Calu3 (cell line): ENCODE results near the gene TSPAN31. TPM values are rescaled to one million over a fixed set of nuclear protein-coding genes. Genes with fewer than 3 reads are reported as not detected.

Source experiments
- BruUV-seq: library from RNA; stranded (reverse); fragments of 400-500 nt; replicated peaks from 2 replicates; lab custom pipeline; 2021; lab: Mats Ljungman, UMichigan
- CTCF ChIA-PET: fragments of 300-600 bp; sonication (Branson Sonifier 250); formaldehyde crosslinking; loops from one replicate; lab custom pipeline; 2022; ENCODE audit warnings: antibody characterized with exemption; lab: Charles Lee
- DNase-seq: peaks from one replicate; pipeline ENCODE4 v3.0.0; 2022
- H3K27ac Mint-ChIP-seq: one replicate; pipeline ENCODE4 v1.8.0; 2022; ENCODE audit warnings: mixed read lengths; ENCODE audit not compliant: unreplicated experiment
- H3K27me3 Mint-ChIP-seq: one replicate; pipeline ENCODE4 v1.8.0; 2022; ENCODE audit warnings: mixed read lengths; ENCODE audit not compliant: unreplicated experiment
- H3K36me3 Mint-ChIP-seq: one replicate; pipeline ENCODE4 v1.8.0; 2022; ENCODE audit warnings: mild to moderate bottlenecking, moderate library complexity, mixed read lengths; ENCODE audit not compliant: insufficient read depth, unreplicated experiment
- H3K4me1 Mint-ChIP-seq: one replicate; pipeline ENCODE4 v1.8.0; 2022; ENCODE audit warnings: mild to moderate bottlenecking, low read depth, mixed read lengths; ENCODE audit not compliant: unreplicated experiment
- H3K4me3 Mint-ChIP-seq: one replicate; pipeline ENCODE4 v1.8.0; 2022; ENCODE audit warnings: mild to moderate bottlenecking, low read depth, moderate library complexity, mixed read lengths; ENCODE audit not compliant: unreplicated experiment
- H3K9me3 Mint-ChIP-seq: one replicate; pipeline ENCODE4 v1.8.0; 2022; ENCODE audit warnings: low read depth, mixed read lengths; ENCODE audit not compliant: unreplicated experiment
- intact Hi-C: fragments of 100-400 bp; cut with micrococcal nuclease; formaldehyde crosslinking; loops from one replicate; pipeline ENCODE4 v1.10.0; 2022; ENCODE audit not compliant: unreplicated experiment
- total RNA-seq: library from RNA; stranded (reverse); gene quantifications from 2 replicates; pipeline ENCODE4 v1.2.3, GENCODE V29; 2022
- TF ChIP-seq, protein P1 (sequence below): fragments of 200-600 bp; IDR thresholded peaks from one replicate; pipeline ENCODE4 v1.8.0; 2022; ENCODE audit warnings: antibody characterized with exemption; ENCODE audit not compliant: unreplicated experiment

The TSPAN31 gene
- total RNA-seq, 1 experiment from 2014 or later, result 40.2 TPM

DNA sequence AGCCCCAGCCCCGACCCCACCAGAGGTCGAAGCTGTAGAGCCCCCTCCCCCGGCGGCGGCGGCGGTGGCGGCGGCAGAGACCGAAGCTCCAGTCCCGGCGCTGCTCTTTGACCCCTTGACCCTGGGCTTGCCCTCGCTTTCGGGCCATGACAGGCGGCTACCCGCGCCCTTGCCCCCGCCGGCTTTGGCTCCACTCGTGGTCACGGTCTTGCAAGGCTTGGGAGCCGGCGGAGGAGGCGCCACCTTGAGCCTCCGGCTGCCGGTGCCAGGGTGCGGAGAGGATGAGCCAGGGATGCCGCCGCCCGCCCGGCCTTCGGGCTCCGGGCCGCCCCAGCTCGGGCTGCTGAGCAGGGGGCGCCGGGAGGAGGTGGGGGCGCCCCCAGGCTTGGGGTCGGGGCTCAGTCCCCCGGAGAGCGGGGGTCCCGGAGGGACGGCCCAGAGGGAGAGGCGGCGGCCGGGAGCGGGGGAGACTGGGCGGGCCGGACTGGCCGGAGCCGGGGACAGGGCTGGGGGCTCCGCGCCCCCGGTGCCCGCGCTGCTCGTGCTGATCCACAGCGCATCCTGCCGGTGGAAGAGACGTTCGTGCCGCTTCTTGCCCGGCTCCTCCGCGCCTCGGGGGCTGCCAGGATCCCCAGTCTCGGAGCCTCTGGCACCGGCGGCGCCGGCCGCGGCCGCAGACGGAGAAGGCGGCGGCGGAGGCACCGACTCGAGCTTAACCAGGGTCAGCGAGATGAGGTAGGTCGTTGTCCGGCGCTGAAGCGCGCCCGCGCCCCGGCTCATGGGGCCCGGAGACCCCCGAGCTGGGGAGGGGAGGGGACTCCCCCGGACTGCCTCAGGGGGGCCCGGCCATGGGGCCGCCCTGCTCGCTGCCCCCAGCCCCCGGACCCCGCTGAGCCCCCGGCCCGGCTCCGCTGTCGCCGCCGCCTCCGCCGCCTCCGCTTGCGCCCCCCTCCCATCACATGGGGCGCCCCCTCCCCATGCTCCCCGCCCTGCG lies 7.1 kb upstream of the TSPAN31 start:
- CTCF ChIA-PET, result no interaction called here
- TF ChIP-seq, protein P1, sequence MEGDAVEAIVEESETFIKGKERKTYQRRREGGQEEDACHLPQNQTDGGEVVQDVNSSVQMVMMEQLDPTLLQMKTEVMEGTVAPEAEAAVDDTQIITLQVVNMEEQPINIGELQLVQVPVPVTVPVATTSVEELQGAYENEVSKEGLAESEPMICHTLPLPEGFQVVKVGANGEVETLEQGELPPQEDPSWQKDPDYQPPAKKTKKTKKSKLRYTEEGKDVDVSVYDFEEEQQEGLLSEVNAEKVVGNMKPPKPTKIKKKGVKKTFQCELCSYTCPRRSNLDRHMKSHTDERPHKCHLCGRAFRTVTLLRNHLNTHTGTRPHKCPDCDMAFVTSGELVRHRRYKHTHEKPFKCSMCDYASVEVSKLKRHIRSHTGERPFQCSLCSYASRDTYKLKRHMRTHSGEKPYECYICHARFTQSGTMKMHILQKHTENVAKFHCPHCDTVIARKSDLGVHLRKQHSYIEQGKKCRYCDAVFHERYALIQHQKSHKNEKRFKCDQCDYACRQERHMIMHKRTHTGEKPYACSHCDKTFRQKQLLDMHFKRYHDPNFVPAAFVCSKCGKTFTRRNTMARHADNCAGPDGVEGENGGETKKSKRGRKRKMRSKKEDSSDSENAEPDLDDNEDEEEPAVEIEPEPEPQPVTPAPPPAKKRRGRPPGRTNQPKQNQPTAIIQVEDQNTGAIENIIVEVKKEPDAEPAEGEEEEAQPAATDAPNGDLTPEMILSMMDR, result no peak
- Mint-ChIP-seq H3K27me3 (peaks cover 90% of the 10 kb centered on the region), H3K27ac (no peak overlapping the region), H3K9me3 (no peaks in the 10 kb centered on the region), H3K4me3 (no peak overlapping the region), H3K36me3 (no peaks in the 10 kb centered on the region), H3K4me1 (peaks cover 35% of the 10 kb centered on the region)
- DNase-seq, result no peak
- BruUV-seq, result no TSS peak
- intact Hi-C loops, result loop anchor here (2.0 kb wide), 1 partner anchor 155 kb away; no protein-coding TSS in a partner anchor

DNA sequence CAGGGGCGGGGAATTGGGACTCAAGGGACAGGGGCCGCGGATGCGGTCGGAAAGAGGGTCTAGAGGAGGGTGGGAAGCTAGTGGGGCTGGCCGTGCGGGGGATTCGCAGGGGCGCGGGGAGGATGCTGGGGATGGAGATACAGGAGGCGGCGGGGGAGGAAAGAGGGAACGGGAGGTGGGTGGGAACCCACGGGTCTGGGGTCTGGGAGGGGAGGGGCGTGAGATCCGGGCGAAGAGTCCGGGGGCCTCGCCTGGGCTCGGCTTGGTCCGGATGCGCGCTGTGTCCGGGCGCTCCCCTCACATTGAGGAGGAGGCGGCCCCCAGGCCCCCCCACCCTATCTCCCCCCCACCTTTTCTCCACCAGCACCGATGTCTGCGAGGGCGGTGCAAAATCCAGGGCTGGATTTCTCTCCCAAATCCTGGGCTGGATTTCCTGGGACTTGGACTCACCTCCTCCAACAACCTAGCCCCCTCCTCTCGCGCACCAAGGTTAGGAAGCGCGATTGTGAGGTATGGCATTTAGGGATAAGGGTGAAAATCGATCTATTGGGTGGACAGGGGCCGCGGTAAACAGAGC lies 6.1 kb upstream of the TSPAN31 start, which contains the start of gene AGAP2:
Gene AGAP2, minus strand, starts transcription at position 82 of the 577 bp plus-strand sequence. CDS start 496 bp downstream, outside the sequence.
- TF ChIP-seq, protein P1, result no peak
- no peak within 1 kb of the TSS for H3K27ac Mint-ChIP-seq
- H3K9me3 Mint-ChIP-seq, result no peaks in the 10 kb centered on the region
- CTCF ChIA-PET, result interaction anchor here (0.6 kb wide), 1 partner anchor 58 kb away, joined by 3 read pairs; no protein-coding TSS in a partner anchor
- DNase-seq, result no peak
- H3K4me1 Mint-ChIP-seq, result peaks cover 35% of the 10 kb centered on the region
- H3K27me3 Mint-ChIP-seq, result peaks cover 80% of the 10 kb centered on the region
- intact Hi-C loops, result no loop called here
- no peak within 1 kb of the TSS for H3K4me3 Mint-ChIP-seq
- BruUV-seq, result no TSS peak
- no peaks in the 10 kb centered on the region for H3K36me3 Mint-ChIP-seq

DNA sequence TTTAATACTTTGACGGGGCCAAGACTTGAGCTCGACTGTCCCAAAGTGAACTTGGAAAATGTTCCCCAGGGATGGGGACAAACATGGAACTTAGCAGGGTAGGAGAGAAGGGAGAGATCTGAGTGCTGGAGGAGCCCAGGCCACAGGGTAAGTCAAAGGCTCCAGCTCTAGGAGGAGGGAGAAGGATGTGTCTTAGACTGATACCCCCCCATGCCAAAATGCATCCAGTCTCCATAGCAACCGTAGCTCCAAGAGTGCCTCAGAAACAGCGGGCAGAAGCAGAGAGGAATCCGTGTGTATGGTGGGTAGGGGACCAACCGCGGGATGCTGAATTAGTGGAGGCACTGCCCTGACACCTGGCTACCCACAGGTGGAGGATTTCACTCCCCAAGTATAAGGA lies 5.5 kb upstream of the TSPAN31 start:
- H3K4me3 Mint-ChIP-seq, result no peak overlapping the region
- no peak overlapping the region for H3K27ac Mint-ChIP-seq
- peaks cover 74% of the 10 kb centered on the region for H3K27me3 Mint-ChIP-seq

DNA sequence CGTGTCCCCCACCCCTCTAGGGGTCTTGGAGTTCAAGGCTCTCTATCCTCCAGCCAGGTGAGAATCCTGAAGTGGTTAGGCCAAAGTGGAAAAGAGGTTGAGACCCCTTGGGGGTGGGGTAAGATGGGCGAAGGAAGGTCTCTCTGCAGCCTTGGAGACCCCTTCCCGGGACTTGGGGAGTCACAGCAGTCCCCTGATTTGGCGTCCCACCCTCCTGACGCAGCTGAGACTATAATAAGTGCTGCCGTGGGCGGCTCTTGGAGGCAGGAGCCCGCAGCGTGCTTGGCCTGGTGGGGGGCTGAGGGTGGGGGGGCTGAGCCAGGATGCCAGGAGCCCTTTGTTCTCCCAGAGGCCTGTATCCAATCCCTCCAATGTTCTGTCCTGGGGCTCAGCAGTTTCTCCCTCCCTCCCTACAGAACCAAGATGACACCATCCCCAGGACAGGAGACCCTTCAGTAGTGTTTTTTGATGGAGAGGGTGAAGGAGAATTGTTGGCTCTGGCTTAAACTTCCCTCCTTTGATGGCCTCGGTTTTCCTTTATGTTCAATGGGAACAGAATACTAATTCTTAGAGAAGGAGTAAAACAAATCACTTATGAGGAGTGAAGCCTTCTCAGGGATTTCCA lies 4.8 kb upstream of the TSPAN31 start:
- CTCF ChIA-PET, result interaction anchor here (0.9 kb wide), 1 partner anchor 9 kb away, joined by 3 read pairs; no protein-coding TSS in a partner anchor
- no peak for DNase-seq
- Mint-ChIP-seq H3K27ac (no peak overlapping the region), H3K27me3 (peaks cover 67% of the 10 kb centered on the region), H3K4me1 (peaks cover 41% of the 10 kb centered on the region), H3K36me3 (peaks cover 11% of the 10 kb centered on the region), H3K9me3 (no peaks in the 10 kb centered on the region), H3K4me3 (no peak overlapping the region)
- BruUV-seq, result no TSS peak
- TF ChIP-seq, protein P1, result no peak
- intact Hi-C loops, result no loop called here

More for the DNA sequence above, 5.5 kb upstream of the TSPAN31 start:
- CTCF ChIA-PET, result interaction anchor here (0.6 kb wide), 1 partner anchor 58 kb away, joined by 3 read pairs; no protein-coding TSS in a partner anchor
- Mint-ChIP-seq H3K36me3 (peaks cover 5% of the 10 kb centered on the region), H3K9me3 (no peaks in the 10 kb centered on the region), H3K4me1 (peaks cover 41% of the 10 kb centered on the region)
- intact Hi-C loops, result no loop called here
- no peak for DNase-seq
- TF ChIP-seq, protein P1, result no peak
- BruUV-seq, result no TSS peak
